Measurements from ENCODE around the gene RANBP3. TPM values are rescaled to one million over a fixed set of nuclear protein-coding genes. Genes with fewer than 3 reads are reported as not detected.
"Not testable (repeated sequence)": the region's sequence is repeated elsewhere in the genome, so short reads cannot be mapped to it uniquely, and the experiment has no call there.

Gene RANBP3, protein sequence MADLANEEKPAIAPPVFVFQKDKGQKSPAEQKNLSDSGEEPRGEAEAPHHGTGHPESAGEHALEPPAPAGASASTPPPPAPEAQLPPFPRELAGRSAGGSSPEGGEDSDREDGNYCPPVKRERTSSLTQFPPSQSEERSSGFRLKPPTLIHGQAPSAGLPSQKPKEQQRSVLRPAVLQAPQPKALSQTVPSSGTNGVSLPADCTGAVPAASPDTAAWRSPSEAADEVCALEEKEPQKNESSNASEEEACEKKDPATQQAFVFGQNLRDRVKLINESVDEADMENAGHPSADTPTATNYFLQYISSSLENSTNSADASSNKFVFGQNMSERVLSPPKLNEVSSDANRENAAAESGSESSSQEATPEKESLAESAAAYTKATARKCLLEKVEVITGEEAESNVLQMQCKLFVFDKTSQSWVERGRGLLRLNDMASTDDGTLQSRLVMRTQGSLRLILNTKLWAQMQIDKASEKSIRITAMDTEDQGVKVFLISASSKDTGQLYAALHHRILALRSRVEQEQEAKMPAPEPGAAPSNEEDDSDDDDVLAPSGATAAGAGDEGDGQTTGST
- 72.2 TPM for polyA plus RNA-seq (ENCODE audit: insufficient read length)
- long read RNA-seq, donor 1, partial matches to known transcripts = 16 of 22 reads
- long read RNA-seq, donor 1, other reads (novel, unspliced or antisense) = 0 of 22 reads
- long read RNA-seq, donor 2, partial matches to known transcripts = 5 of 9 reads
- long read RNA-seq, donor 2, other reads (novel, unspliced or antisense) = 0 of 9 reads
- long read RNA-seq, donor 3, partial matches to known transcripts = 0 of 3 reads
- long read RNA-seq, donor 3, other reads (novel, unspliced or antisense) = 0 of 3 reads
- long read RNA-seq, donor 4 = 0 reads
- long read RNA-seq, donor 5, transcript RANBP3-220 (16 exons, 1,783 nt) = major isoform, 5 of 17 reads
- long read RNA-seq, donor 5, transcript RANBP3-201 (16 exons, 1,762 nt) = major isoform, 5 of 17 reads
- long read RNA-seq, donor 5, partial matches to known transcripts = 5 of 17 reads
- long read RNA-seq, donor 5, other reads (novel, unspliced or antisense) = 0 of 17 reads
- long read RNA-seq, donor 6, partial matches to known transcripts = 19 of 25 reads
- long read RNA-seq, donor 6, other reads (novel, unspliced or antisense) = 0 of 25 reads
- long read RNA-seq, donor 7, transcript RANBP3-201 (16 exons, 1,762 nt) = major isoform, 5 of 12 reads
- long read RNA-seq, donor 7, partial matches to known transcripts = 6 of 12 reads
- long read RNA-seq, donor 7, other reads (novel, unspliced or antisense) = 0 of 12 reads
- long read RNA-seq, donor 8 = 0 reads

DNA sequence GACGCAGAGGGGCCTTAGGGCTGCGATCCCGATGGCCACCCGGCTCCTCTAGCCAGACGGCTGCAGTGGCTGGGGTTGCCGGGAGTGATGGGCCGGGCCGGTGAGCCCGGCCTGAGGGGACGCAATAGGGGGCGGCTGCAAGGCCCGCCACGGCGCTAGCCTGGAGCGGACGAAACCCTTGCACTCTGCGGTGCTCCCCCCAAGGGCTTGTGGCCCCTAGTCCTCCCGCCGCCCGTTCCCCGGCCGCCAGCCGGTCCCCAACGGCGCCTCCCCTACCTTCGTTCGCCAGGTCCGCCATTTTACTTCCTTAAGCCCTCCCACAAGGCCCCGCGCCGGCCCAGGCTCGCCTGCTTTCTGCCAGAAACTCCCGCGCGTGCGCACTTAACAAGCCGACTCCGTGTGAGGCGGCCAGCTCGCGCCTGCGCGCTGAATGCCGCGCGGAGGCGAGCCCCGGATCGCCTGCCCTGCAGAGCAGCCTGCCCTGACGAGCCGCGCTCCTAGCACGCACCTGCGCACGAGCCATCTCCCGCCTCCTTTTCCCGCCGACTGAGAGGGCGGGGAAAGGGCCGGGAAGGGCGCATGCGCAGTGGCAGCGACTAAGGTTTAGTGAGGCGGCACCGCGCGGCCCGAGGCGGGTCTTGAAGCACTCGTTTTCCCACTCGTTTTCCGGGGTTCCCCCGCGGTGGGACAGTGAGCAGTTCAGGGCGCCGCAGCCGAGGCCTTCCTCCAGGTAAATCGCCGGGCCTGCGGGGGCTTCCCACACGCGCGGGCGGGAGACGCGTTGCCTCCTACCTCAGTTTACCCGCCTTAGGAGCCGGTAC, at the start of gene RANBP3:
Gene RANBP3, minus strand, starts transcription at position 356 of the 821 bp plus-strand sequence. Its CDS starts 58 bp downstream, at position 298.
- DNase-seq = peak; percentile 98

DNA sequence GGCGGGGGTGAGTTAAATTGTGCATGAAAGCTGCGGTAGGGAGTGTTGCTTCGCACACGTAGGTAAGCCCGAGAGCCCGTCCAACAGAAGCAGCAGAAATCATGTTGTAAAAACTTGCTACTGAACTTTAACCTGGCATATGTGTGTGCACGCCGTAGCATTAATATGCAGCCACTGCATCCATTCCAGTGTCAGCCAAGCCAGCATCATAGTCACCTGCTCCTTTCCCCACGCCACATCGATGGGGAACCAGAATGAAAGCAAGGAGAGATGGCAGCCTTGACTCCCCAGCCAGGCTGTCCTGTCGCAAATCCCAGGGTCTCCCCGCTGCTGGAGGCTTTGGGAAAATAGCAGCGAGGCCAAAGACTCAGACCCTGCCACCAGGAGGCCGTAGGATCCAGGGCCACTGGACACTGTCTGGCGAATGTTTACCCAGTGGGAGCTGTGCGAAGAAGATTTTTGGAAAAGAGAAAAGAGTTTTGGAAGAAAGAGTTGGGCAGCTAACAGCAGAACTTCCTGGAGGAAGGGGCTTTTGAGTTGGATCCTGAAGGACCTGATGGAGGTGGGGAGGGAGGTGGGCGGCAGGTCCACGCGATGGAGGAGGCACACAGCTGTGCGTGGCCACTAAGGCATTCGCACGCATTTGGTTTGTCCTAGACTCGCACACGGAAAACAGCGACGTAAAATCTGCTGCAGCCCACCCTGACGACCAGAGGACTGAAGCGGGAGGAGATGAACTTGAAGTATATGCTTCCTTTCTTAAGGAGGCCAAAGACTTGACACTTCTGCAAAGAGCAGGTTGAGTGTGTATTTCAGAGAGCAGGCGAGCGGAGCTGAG, 48.7 kb upstream of the RANBP3 start:
- DNase-seq = no peak

DNA sequence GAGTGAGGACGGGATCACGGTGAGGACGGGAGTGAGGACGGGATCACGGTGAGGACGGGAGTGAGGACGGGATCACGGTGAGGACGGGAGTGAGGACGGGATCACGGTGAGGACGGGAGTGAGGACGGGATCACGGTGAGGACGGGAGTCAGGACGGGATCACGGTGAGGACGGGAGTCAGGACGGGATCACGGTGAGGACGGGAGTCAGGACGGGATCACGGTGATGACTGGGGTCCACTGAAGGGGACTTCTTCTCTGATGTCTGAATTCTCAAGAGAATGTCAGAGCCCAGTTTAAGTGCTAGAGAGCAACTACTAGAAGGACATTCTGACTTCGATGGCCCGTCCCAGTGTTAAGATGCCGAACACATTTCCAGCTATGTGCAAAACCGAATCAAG, 46.8 kb upstream of the RANBP3 start:
- DNase-seq = not testable (repeated sequence)

DNA sequence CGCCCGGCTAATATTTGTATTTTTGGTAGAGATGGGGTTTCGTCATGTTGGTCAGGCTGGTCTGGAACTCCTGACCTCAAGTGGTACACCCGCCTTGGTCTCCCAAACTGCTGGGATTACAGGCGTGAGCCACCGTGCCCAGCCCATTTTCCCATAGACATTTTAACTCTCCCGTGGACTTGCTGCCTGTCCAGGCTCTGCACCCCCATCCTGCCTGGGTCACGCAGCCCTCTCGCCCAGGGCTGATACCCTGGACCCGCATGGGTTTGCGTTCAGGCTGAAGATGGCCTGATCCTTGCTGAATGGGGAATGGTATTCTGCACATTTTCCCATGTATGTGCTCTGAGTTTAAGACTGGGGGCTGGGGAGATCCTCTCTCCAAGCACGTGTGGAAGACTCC, 46.0 kb upstream of the RANBP3 start:
- no peak for DNase-seq

DNA sequence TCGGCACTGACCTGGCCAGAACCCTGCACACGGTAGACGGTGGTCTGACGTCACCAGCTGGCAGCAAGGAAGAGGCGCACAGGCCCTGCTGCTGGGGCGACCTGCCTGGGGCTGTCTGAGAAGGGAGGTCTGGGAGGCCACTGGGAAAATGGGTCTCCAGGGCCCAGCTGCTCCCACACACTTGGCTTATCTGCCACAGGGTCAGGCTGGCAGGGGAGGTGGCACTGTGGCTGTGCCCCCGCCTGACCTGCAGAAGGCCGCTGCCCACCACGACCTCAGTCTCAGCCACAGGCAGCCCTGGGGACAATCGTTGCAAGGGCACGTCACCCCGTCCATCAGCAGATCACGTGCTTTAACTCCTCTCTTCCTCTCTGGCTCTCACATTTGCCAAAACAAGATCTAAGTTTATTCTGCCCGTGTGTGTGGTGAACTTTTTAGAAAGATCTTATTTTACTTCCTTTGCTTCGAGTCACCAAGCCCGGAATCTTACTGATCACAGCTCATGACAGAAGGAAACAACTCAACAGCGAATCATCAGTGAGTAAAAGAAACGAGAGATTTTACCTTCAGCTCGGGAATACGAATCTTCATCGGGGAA, 45.2 kb upstream of the RANBP3 start:
- no peak for DNase-seq

DNA sequence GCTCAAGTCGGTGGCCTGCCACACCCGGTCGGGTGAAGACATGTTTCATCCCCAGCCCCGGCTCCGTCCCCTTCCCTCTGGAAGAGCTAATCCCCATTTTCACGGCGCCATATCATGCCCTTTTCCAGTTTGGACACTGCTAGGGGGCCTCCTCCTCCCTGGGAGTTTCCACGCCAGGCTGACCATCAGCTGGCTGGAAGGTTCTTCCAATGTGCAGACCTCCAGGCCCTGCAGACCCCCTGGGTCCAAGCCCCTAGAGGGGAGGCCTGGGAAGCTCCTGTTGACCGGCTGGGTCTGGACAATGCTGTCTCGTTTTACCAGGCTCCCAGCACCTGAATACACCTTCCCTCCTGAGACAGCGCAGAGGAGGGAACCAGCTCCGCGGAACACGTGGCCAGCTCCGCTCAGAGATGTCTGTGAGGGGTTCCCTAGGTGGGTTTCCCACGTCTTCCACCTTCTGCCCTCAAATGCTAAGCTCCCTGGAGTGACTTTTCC, 44.7 kb upstream of the RANBP3 start:
- DNase-seq = no peak

DNA sequence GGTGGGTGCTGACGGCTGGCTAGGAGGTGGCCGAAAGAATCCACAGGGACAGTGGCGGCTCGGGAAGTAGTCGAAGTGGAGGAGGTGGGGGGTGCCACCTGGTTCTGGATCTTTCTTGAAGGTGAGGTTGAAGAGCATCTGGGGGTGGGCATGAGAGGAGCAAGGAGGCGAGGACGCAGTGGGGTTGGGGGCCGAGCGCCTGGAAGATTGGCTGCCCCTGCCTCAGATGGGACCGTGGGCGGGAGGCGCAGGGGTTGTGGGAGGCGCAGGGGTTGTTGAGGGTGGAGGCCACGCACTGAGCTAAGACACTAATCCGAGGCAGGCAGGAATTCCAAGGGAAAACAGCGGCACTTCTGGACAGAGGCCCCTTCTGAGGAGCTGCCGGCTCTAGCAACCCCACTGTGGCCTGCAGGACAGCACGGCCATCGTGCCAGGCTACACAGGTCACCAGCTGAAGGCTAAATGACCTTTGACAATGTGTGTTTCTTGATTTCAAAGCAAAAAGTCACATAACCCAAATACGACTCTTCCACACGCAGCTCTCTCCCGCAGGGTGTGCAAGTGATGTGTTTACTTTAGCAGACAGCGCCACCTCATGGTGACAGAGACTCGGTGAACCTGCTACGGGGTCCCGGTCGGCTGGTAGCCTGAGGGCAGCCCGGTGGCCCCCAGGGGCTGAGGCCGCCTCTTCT, 44.1 kb upstream of the RANBP3 start:
- peak; percentile 88 for DNase-seq

DNA sequence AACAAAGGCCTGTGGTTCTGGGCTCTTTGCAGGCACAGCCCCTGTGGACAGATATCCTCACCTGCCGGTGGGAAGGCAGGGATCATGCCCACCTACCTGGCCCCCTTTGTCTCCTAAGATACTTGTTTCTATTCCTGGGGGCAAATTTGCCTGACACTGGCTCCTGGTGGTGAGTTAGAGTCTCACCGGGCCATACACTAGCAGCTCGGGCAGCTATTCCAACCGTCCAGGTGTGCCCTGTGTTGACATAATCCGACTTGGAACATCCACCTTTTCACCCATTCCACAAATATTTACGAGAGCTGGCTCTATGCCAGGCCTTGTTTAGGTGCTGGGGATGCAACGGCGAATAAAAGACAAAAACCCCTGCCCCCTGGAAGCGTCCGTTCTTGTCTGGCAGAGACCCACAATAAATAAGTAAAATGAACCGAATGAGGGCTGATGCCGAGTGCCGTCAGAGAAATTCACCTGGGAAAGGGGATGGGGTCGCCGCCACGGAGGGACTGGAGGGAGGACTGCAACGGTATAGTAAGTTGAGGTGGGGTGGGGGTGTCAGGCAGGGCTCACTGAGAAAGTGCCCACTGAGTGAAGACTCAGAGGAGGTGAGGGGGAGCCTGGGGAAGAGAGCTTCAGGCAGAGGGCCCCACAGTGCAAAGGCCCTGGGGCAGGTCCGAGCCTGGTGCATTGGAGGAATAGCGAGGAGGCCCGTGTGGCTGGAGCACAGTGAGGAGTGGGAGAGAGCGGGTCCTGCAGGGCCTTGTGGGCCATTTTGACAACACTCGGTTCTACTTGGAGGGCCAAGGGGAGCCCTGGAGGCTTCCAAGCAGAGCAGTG, 43.2 kb upstream of the RANBP3 start:
- DNase-seq = no peak

DNA sequence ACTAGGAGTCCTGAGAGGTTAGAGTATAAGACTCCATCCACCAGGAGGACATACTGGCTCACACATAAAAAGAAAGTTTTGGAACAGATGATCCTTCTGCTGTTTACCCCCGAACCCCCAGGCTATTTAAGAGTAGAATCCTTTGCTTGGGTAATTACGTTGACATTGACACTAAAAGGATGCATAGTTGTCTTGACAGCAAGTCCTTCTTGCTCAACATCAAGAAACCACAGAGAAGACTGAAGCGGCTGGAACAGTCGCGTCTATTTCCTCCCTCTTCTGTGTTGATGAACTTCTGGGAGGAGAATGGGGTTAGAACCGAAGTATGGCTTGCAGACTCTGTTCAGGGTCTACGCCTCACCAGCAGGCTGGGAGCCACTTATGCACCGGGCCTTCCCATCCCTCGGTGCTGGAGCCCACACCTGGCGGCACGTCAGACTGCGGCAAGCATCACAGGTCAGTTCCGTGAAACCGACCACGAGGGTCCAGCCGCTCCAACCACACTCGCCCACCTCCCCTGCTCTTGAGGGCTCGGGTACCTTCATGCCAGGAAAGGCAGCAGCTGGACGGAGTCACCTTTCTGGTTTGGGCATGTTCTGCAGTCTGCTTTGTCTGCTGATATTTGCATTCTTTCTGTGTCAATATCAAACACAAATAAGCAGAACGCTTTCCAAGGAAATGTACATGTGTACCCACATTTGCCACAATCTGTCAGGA, 42.4 kb upstream of the RANBP3 start:
- no peak for DNase-seq

DNA sequence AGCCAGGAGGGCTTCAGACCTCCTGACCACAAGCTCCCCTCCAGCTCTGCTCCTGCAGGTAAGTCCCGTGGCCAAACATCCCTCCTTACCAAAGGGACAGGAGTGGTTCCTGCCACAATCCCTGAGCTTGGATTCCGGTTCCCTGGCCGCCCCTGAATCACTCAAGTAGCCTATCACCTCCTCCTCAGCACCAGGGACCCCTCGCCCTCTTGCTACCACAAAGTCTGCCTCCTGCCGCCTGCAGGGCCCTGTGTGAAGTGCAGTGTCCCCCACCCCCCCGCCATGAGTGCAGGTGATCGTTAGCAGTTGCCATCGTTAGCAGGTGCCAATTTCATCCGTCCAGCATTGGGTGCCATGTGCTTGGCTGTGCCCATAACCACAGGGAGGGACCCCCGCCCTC, 40.8 kb upstream of the RANBP3 start:
- DNase-seq = no peak

DNA sequence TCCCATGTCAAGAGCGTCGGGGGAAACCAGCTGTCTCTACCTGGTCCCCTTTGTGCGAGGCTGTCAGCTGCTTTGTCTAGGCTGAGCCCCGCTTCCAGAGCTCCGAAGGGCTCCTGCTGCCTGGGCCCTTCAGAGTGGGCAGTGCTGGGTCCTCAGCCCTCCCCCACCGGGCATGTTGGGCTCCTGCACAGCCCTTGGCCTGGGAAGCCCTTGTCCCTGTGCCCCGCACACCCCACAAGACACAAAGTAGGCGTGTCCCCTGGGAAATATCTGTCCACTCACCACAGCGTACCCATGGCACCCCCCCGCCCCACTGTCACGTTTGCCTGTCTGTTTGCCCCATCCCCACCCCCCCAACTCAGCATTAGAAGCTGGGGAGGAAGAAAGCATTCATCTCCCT, 39.6 kb upstream of the RANBP3 start:
- DNase-seq = no peak

DNA sequence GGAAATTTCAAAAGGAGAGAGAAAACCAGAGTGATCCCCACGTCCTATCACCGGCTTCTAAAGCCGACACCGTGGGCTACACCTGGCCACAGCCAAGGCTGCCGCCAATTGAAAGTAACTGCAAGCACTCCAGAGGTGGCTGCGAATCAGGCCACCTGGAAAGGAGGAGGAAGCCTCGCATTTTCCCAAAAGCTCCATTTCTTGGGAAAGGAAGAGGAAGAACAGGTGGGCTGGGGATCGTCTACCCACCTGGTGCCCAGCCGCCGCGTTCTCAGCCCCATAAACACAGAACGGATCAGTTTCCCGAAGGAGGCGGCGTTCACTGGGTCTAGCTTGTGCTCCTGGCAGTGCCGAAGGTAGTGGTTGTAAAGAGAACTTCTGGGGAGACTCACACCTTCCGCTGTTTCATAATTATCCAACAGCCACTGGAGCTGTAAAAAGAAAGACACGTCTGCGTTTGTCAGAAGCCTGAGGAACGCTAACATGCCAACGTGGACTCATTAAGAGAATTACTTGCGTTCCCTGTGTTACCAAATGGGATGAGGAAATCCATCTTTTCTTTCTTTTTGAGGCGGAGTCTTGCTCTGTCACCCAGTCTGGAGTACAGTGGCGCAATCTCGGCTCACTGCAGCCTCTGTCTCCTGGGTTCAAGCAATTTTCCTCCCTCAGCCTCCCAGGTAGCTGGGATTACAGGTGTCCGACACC, 38.1 kb upstream of the RANBP3 start:
- DNase-seq = no peak

DNA sequence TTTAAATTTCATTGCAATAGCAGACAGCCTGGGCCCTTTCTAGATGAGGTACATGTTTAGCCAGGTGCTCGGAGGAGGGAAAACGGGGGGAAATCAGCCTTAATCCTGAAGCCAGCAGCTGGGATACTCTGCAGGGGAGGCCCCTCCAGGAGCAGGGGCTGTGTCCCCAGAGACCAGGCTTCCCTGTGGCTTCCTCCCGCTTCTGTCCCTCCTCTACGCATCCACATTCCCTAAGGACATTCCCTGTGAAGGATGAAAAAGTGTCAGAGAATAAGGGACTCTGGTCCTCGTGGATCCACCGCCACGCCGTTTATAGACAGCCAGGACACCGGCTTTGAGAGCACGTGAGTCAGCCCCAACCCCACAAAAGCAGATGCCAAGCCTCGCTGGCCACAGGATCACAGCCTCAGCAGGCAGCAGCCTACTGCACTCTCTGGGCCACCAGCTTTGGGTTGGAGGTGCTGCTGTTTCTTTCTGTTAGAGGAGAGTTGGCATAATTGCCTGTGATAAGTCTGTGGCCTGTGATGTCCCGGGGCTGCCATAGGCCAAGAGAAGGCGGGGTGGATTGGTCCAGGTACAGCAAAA, 36.7 kb upstream of the RANBP3 start:
- DNase-seq = no peak

DNA sequence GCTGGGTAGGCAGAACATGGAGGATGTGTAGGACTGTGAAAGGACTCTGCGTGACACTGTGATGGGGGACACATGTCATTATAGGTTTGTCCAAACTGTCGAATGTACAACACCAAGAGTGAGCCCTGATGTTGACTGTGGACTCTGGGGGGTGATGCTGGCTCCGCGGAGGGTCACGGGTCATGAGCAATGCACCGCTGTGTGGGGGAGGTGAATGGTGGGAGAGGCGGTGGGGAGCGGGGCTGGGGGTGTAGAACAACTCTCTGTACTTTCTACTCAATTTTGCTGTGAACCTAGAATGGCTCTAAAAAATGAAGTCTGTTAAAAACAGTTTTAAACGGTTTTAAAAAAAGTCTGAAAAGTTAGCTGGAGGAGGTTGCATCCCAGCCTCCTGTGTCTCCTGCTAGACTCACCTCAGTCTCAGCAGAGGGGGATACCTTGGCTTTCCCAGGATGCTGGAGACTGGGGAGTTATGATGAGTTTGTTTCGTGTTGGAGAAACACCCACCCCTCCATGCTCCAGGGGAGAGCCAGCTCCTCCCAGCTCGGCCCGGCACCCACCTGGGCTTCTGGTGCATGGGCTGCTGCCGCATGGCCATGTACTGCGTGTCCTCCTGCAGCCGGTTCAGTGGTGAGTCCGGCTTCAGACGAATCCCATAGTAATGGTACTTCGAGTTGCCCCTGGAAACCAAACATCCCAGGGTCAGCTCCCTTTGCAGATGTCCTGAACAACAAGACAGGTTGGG, 34.7 kb upstream of the RANBP3 start:
- DNase-seq = no peak

DNA sequence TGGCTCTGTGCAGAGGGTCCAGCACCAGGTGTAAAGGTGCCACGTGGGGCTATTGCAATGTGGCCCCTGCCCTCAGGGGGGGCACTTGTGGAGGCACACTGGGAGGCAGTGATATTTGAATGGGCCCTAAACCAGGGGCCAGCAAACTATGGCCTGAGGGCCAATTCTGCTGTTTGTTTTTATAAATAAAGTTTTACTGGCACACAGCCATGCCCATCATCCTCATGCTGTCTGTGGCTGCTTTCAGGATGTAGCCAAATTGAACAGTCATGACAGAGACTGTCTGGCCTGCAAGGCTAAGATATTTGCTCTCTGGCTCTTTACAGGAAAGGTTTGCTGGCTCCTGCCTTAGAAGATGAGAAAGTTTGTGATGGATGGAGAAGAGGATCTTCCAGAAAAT, 33.9 kb upstream of the RANBP3 start:
- DNase-seq = no peak

DNA sequence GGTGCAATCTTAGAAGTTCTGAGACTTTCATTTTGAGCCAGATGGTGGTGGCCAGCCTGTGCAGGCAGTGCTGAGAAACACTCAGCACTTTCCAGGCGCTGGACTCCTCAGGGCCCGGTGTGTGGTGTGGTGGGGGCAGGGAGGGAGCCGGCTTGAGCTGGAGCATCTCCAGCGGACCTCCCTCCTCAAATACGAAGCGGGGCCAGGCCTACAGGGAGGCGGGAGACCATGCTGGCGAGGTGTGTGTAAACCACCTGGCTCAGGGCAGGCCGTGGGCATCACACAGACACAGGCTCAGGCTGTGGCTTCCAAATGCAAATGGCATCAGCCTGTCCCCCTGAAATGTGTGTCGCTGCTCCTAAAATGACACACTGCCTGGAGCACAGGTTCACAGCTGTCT, 33.3 kb upstream of the RANBP3 start:
- no peak for DNase-seq
